Body of pancreas (tissue), 4 donors: Measurements from ENCODE around the gene TTPAL. TPM values are rescaled to one million over a fixed set of nuclear protein-coding genes. Genes with fewer than 3 reads are reported as not detected.

Source experiments
- ATAC-seq: fragments of 150-250 bp; one replicate; pipeline ENCODE4 v1.9.1; 2016
- DNase-seq, 4 donors: peaks; one replicate each; pipeline ENCODE4 v3.0.0-alpha.2; 2019
- H3K27ac ChIP-seq, 4 donors: fragments of 200-600 bp; sonication (generic); 1 replicate in 3 of 4; 2 replicates in 1 of 4; pipeline versions ENCODE4 v1.5.1 to v1.6.1; 2016 to 2019; ENCODE audit warnings: mild to moderate bottlenecking in 1 of 4, mixed read lengths in 1 of 4, moderate library complexity in 1 of 4
- H3K27me3 ChIP-seq, 2 donors: fragments of 200-600 bp; sonication (generic); one replicate each; pipeline ENCODE4 v1.6.0; 2016; ENCODE audit warnings: mild to moderate bottlenecking in 1 of 2
- H3K36me3 ChIP-seq, 2 donors: fragments of 200-600 bp; sonication (generic); replicated peaks in 1 of 2; 2 replicates each; pipeline ENCODE4 v1.5.1; 2016; ENCODE audit warnings: low read depth in 2 of 2; ENCODE audit not compliant: insufficient read depth in 1 of 2
- H3K4me1 ChIP-seq: fragments of 200-600 bp; sonication (generic); one replicate; pipeline ENCODE4 v1.6.0; 2016
- H3K4me3 ChIP-seq, 2 donors: fragments of 200-600 bp; sonication (generic); 1 replicate in 1 of 2; 2 replicates in 1 of 2; pipeline ENCODE4 v1.5.1; 2016 to 2019
- H3K9me3 ChIP-seq, 3 donors: fragments of 200-600 bp; sonication (generic); 1 replicate in 2 of 3; 2 replicates in 1 of 3; pipeline ENCODE4 v1.5.1; 2016
- CTCF ChIP-seq, 7 experiments: fragments of 450-650 bp in 4 of 7; fragments of 200-600 bp in 3 of 7; sonication (generic) in 3 of 7; IDR thresholded peaks; one replicate each; pipeline ENCODE4 v1.5.1; 2016 to 2019; ENCODE audit warnings: antibody characterized with exemption in 7 of 7
- POLR2A ChIP-seq, 3 donors: fragments of 450-650 bp; IDR thresholded peaks; one replicate each; pipeline ENCODE4 v1.6.1; 2016; ENCODE audit warnings: antibody characterized with exemption in 3 of 3, mild to moderate bottlenecking in 2 of 3
- WGBS, 2 donors: methylation state at CpG; one replicate each; pipeline ENCODE4 v1.1.5; 2017; 5-methylcytosine and 5-hydroxymethylcytosine counted together
- intact Hi-C: fragments of 100-400 bp; cut with DNase I; formaldehyde crosslinking; loops from one replicate; pipeline ENCODE4 v1.15.1; 2023
- total RNA-seq, 2 donors: library from RNA; depleted of rRNA; stranded (reverse); fragments of >200 nt; gene quantifications; one replicate each; pipeline ENCODE4 v1.1.0, GENCODE V29; 2016

TTPAL gene
- total RNA-seq, 2 donors from 2014 or later, result 8.3 to 9.9 TPM

GRCh38 chr20:44502968-44503367 is 27.3 kb downstream of the TTPAL start:
- WGBS, 2 donors, result 96 to 97% methylated on average over 1 of the region's 1 CpG
- DNase-seq, result no peak
- no peak for TF ChIP-seq CTCF (IDR thresholded peaks at IDR 0.05)
- no peak for TF ChIP-seq POLR2A (IDR thresholded peaks at IDR 0.05)
- intact Hi-C loops, result no loop called here
- Histone ChIP-seq H3K27me3 (no peaks in the 10 kb centered on the region), H3K9me3 (no peaks in the 10 kb centered on the region), H3K36me3 (peaks cover 11 to 48% of the 10 kb centered on the region in 2 donors), H3K4me3 (no peak overlapping the region), H3K27ac (no peak overlapping the region), H3K4me1 (no peaks in the 10 kb centered on the region)
- ATAC-seq, result no peak

- 89 to 92% methylated on average over 6 of the region's 6 CpGs for WGBS, 2 donors
- no peak for TF ChIP-seq CTCF (IDR thresholded peaks at IDR 0.05)
- TF ChIP-seq POLR2A (IDR thresholded peaks at IDR 0.05), result no peak
- intact Hi-C loops, result no loop called here
- Histone ChIP-seq H3K36me3 (peaks cover 11 to 58% of the 10 kb centered on the region in 2 donors), H3K4me3 (no peak overlapping the region), H3K9me3 (no peaks in the 10 kb centered on the region), H3K27ac (no peak overlapping the region), H3K27me3 (no peaks in the 10 kb centered on the region), H3K4me1 (no peaks in the 10 kb centered on the region)
- ATAC-seq (no peak), DNase-seq (no peak)
These were observed 29.0 kb downstream of the TTPAL start for GRCh38 chr20:44504402-44505307.

DNA sequence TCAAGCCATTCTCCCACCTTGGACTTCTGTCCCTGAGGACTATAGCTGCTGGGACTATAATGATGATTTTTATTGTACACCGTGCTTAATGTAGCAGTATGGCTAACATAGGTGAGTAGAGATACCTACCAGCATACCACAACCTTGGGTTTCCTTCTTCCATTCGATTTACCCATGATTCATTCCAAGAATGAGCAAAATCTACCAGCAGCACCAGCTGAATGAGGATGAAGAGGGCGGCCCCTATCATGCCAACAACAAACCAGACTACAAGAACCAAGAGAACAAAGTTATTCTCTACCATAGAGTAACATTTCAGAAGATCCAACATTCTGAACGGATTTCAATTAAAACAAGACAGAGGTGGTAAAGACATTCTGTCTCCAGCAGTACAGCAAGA is 34.1 kb downstream of the TTPAL start:
- Histone ChIP-seq H3K36me3 (peaks cover 0 to 37% of the 10 kb centered on the region in 2 donors), H3K4me3 (no peak overlapping the region), H3K27me3 (no peaks in the 10 kb centered on the region), H3K27ac (no peak overlapping the region), H3K4me1 (no peaks in the 10 kb centered on the region), H3K9me3 (no peaks in the 10 kb centered on the region)
- TF ChIP-seq CTCF (IDR thresholded peaks at IDR 0.05) (no peak), POLR2A (IDR thresholded peaks at IDR 0.05) (no peak)
- 84 to 88% methylated on average over 4 of the region's 4 CpGs for WGBS, 2 donors
- DNase-seq, result no peak
- ATAC-seq, result no peak
- intact Hi-C loops, result no loop called here

DNA sequence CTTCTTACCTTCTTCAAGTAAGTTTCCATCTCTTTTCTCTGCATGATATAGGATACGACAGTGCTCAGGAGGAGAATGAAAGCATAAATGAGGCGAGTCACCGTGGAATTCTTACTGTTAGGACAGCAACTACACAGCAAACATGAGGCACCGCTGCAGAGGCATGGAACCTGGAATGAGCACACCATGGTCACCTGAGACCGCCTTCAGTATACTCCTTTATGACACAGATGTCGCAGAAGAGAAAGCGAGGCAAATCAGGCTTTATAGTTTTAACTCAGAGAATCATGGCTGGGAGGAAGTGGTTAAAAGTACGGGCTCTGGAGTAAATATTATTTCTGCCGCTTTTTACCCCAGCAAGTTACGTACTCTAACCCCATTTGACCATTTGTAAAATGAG is 38.2 kb downstream of the TTPAL start:
- intact Hi-C loops, result no loop called here
- ATAC-seq (no peak), DNase-seq (no peak)
- no peak overlapping the region for H3K4me3 ChIP-seq
- peaks cover 0 to 19% of the 10 kb centered on the region in 2 donors for H3K36me3 ChIP-seq
- H3K27me3 ChIP-seq, result no peaks in the 10 kb centered on the region
- H3K9me3 ChIP-seq, result no peaks in the 10 kb centered on the region
- H3K4me1 ChIP-seq, result peaks cover 11% of the 10 kb centered on the region
- WGBS, 2 donors, result 86 to 88% methylated on average over 10 of the region's 10 CpGs
- TF ChIP-seq POLR2A (IDR thresholded peaks at IDR 0.05), result no peak
- no peak for TF ChIP-seq CTCF (IDR thresholded peaks at IDR 0.05)
- H3K27ac ChIP-seq, result no peak overlapping the region

DNA sequence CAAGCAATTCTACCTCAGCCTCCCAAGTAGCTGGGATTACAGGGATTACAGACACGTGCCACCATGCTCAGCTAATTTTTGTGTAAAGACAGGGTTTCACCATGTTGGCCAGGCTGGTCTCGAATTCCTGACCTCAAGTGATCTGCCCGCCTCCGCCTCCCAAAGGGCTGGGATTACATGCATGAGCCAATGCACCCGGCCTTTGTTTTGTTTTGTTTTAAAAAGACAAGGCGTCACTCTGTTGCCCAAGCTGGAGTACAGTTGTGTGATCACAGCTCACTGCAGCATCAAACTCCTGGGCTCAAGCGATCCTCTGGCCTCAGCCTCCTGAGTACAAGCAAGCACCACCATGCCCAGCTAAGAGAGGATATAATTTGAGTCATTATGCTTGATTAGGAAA is 40.8 kb downstream of the TTPAL start:
- no peaks in the 10 kb centered on the region for H3K9me3 ChIP-seq
- no peak overlapping the region for H3K4me3 ChIP-seq
- peaks cover 33% of the 10 kb centered on the region for H3K4me1 ChIP-seq
- no peaks in the 10 kb centered on the region for H3K27me3 ChIP-seq
- intact Hi-C loops, result no loop called here
- TF ChIP-seq POLR2A (IDR thresholded peaks at IDR 0.05), result no peak
- TF ChIP-seq CTCF (IDR thresholded peaks at IDR 0.05), result no peak
- ATAC-seq (no peak), DNase-seq (no peak)
- WGBS, 2 donors, result 74 to 81% methylated on average over 7 of the region's 7 CpGs
- no peak overlapping the region for H3K27ac ChIP-seq
- peaks cover 0 to 3% of the 10 kb centered on the region in 2 donors for H3K36me3 ChIP-seq
